Measurements from ENCODE around the gene IGFBP5.
A peak's percentile ranks its signal among the peaks of the same experiment; 100 is the strongest.

Gene IGFBP5

GRCh38 chr2:216644842-216645635, 50.3 kb downstream of the IGFBP5 start:
- no peak overlapping the region for H3K4me3 Mint-ChIP-seq
- H3K27me3 Mint-ChIP-seq = peaks cover 14% of the 10 kb centered on the region
- ATAC-seq (ENCODE audit: low read depth) (no peak), DNase-seq (ENCODE audit: low spot score in 2 of 2) (no peak)
- no peaks in the 10 kb centered on the region for H3K36me3 Mint-ChIP-seq
- H3K4me1 Mint-ChIP-seq = peaks cover 9% of the 10 kb centered on the region
- H3K27ac Mint-ChIP-seq = no peak overlapping the region
- H3K9me3 Mint-ChIP-seq = peaks cover 8% of the 10 kb centered on the region

GRCh38 chr2:216643986-216644659, 51.2 kb downstream of the IGFBP5 start:
- no peak for DNase-seq (ENCODE audit: low spot score in 2 of 2)
- no peaks in the 10 kb centered on the region for H3K36me3 Mint-ChIP-seq
- H3K27me3 Mint-ChIP-seq = peaks cover 18% of the 10 kb centered on the region
- no peak overlapping the region for H3K27ac Mint-ChIP-seq
- no peak for ATAC-seq (ENCODE audit: low read depth)
- H3K4me3 Mint-ChIP-seq = no peak overlapping the region
- H3K9me3 Mint-ChIP-seq = peaks cover 8% of the 10 kb centered on the region
- peaks cover 9% of the 10 kb centered on the region for H3K4me1 Mint-ChIP-seq

- no peak overlapping the region for H3K4me3 Mint-ChIP-seq
- DNase-seq (ENCODE audit: low spot score in 2 of 2) = no peak
Observed at GRCh38 chr2:216637472-216637871, 57.9 kb downstream of the IGFBP5 start.

GRCh38 chr2:216636551-216637450, 58.5 kb downstream of the IGFBP5 start:
- no peak overlapping the region for H3K27ac Mint-ChIP-seq
- peaks cover 32% of the 10 kb centered on the region for H3K27me3 Mint-ChIP-seq
- DNase-seq (ENCODE audit: low spot score in 2 of 2) (no peak), ATAC-seq (ENCODE audit: low read depth) (no peak)
- no peak overlapping the region for H3K4me3 Mint-ChIP-seq
- H3K9me3 Mint-ChIP-seq = no peaks in the 10 kb centered on the region
- peaks cover 15% of the 10 kb centered on the region for H3K4me1 Mint-ChIP-seq
- peaks cover 2% of the 10 kb centered on the region for H3K36me3 Mint-ChIP-seq

More at GRCh38 chr2:216637472-216637871, 57.9 kb downstream of the IGFBP5 start:
- Mint-ChIP-seq H3K27me3 (peaks cover 29% of the 10 kb centered on the region), H3K4me1 (peaks cover 15% of the 10 kb centered on the region), H3K9me3 (no peaks in the 10 kb centered on the region), H3K36me3 (peaks cover 2% of the 10 kb centered on the region), H3K27ac (no peak overlapping the region)
- no peak for ATAC-seq (ENCODE audit: low read depth)

- H3K27ac Mint-ChIP-seq = no peak overlapping the region
- peaks cover 2% of the 10 kb centered on the region for H3K36me3 Mint-ChIP-seq
- no peak overlapping the region for H3K4me3 Mint-ChIP-seq
- peaks cover 38% of the 10 kb centered on the region for H3K27me3 Mint-ChIP-seq
- DNase-seq (ENCODE audit: low spot score in 2 of 2) = no peak
- no peak for ATAC-seq (ENCODE audit: low read depth)
- H3K9me3 Mint-ChIP-seq = no peaks in the 10 kb centered on the region
- peaks cover 15% of the 10 kb centered on the region for H3K4me1 Mint-ChIP-seq
Observed at GRCh38 chr2:216635701-216636550, 59.4 kb downstream of the IGFBP5 start.

GRCh38 chr2:216635171-216635570, 60.2 kb downstream of the IGFBP5 start:
- DNase-seq (ENCODE audit: low spot score in 2 of 2) (no peak), ATAC-seq (ENCODE audit: low read depth) (no peak)
- Mint-ChIP-seq H3K27me3 (peaks cover 38% of the 10 kb centered on the region), H3K9me3 (no peaks in the 10 kb centered on the region), H3K4me3 (no peak overlapping the region), H3K4me1 (peaks cover 15% of the 10 kb centered on the region), H3K36me3 (peaks cover 2% of the 10 kb centered on the region), H3K27ac (no peak overlapping the region)

GRCh38 chr2:216634370-216635148, 60.8 kb downstream of the IGFBP5 start:
- H3K4me1 Mint-ChIP-seq = peaks cover 15% of the 10 kb centered on the region
- no peak overlapping the region for H3K27ac Mint-ChIP-seq
- H3K4me3 Mint-ChIP-seq = peak overlapping the region; percentile 35
- ATAC-seq (ENCODE audit: low read depth) (no peak), DNase-seq (ENCODE audit: low spot score in 2 of 2) (no peak)
- peaks cover 2% of the 10 kb centered on the region for H3K36me3 Mint-ChIP-seq
- no peaks in the 10 kb centered on the region for H3K9me3 Mint-ChIP-seq
- peaks cover 35% of the 10 kb centered on the region for H3K27me3 Mint-ChIP-seq

GRCh38 chr2:216633616-216634369, 61.6 kb downstream of the IGFBP5 start:
- Mint-ChIP-seq H3K27ac (no peak overlapping the region), H3K4me1 (peaks cover 15% of the 10 kb centered on the region)
- no peak for DNase-seq (ENCODE audit: low spot score in 2 of 2)

GRCh38 chr2:216632952-216633615, 62.3 kb downstream of the IGFBP5 start, which contains the start of gene IGFBP2:
Gene IGFBP2, plus strand, starts transcription at chr2:216633420. Its CDS starts 104 bp downstream, at chr2:216633524.
- H3K9me3 Mint-ChIP-seq = no peaks in the 10 kb centered on the region
- DNase-seq (ENCODE audit: low spot score in 2 of 2) (no peak), ATAC-seq (ENCODE audit: low read depth) (no peak)
- H3K36me3 Mint-ChIP-seq = peaks cover 2% of the 10 kb centered on the region
- H3K27me3 Mint-ChIP-seq = peaks cover 36% of the 10 kb centered on the region
- H3K4me1 Mint-ChIP-seq = peaks cover 15% of the 10 kb centered on the region
- no peak within 1 kb of the TSS for H3K27ac Mint-ChIP-seq
- H3K4me3 Mint-ChIP-seq = peak within 1 kb of the TSS; percentile 69

More at GRCh38 chr2:216633616-216634369, 61.6 kb downstream of the IGFBP5 start:
- ATAC-seq (ENCODE audit: low read depth) = no peak
- Mint-ChIP-seq H3K36me3 (peaks cover 2% of the 10 kb centered on the region), H3K4me3 (peak overlapping the region; percentile 38), H3K27me3 (peaks cover 33% of the 10 kb centered on the region), H3K9me3 (no peaks in the 10 kb centered on the region)

- no peaks in the 10 kb centered on the region for H3K9me3 Mint-ChIP-seq
- H3K4me1 Mint-ChIP-seq = peaks cover 15% of the 10 kb centered on the region
- peaks cover under 1% of the 10 kb centered on the region for H3K36me3 Mint-ChIP-seq
- H3K27ac Mint-ChIP-seq = no peak overlapping the region
- no peak for ATAC-seq (ENCODE audit: low read depth)
- no peak for DNase-seq (ENCODE audit: low spot score in 2 of 2)
- H3K4me3 Mint-ChIP-seq = peak overlapping the region; percentile 69
- H3K27me3 Mint-ChIP-seq = peaks cover 35% of the 10 kb centered on the region
Observed at GRCh38 chr2:216632346-216632951, 62.9 kb downstream of the IGFBP5 start.

GRCh38 chr2:216629784-216630183, 65.6 kb downstream of the IGFBP5 start:
- H3K27ac Mint-ChIP-seq = no peak overlapping the region
- peaks cover 26% of the 10 kb centered on the region for H3K27me3 Mint-ChIP-seq
- H3K4me3 Mint-ChIP-seq = no peak overlapping the region
- no peaks in the 10 kb centered on the region for H3K36me3 Mint-ChIP-seq
- ATAC-seq (ENCODE audit: low read depth) (no peak), DNase-seq (ENCODE audit: low spot score in 2 of 2) (no peak)
- peaks cover 10% of the 10 kb centered on the region for H3K4me1 Mint-ChIP-seq
- no peaks in the 10 kb centered on the region for H3K9me3 Mint-ChIP-seq

Data from memory B cell (primary cell).